ENCODE measurements around the gene ARMC12. TPM values are rescaled to one million over a fixed set of nuclear protein-coding genes. Genes with fewer than 3 reads are reported as not detected.

Gene ARMC12
- total and polyA plus RNA-seq, 2 of the 13 experiments (the other 11 are each of a cell fraction or from before 2014, with no cell fraction given): 1.3 TPM; not detected in 1

DNA sequence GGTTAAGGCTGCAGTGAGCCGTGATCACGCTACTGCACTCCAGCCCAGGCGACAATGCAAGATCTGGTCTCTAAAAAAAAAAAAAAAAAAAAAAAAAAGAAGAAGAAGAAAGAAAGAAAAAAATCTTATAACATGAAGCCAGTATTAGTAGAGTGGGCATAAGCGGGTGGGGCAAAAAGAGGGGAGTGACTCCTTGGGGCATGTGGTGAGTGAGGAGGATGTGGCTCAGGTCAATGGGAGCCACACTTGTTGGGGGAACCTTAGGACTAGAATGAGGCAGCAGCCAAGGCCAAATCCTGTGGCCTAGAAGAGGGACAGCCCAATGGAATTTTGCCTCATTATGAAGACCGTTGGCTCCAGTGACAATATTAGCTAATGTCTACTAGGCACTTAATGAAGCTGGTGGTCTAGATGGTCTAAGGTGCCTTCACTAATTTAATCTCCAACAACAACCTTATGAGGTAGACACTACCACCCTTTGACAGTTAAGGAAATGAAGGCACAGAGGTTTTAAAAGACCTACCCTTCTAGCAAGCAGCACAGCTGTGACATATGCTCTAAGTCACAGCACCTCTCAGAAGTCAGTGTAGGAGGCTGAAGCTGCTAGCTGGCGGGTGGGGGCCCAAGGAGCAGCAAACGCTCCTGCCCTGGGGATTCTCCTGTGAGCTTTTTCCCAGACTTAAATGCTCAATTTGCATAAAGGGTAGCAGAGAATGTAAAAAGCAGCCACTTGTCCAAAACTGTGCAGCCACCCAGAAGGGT is 23.6 kb upstream of the ARMC12 start:
- ChIA-PET POLR2A (interaction anchor here (0.7 kb wide), 1 partner anchor 14 kb away, joined by 5 read pairs; no protein-coding TSS in a partner anchor), CTCF (ENCODE audit: low intra/inter-chr PET ratio, low total read pairs) (no interaction called here)
- no peak overlapping the region for H3K4me2 ChIP-seq (ENCODE audit: low read depth, low read length)
- no peak for ATAC-seq
- H3K36me3 ChIP-seq (replicated peaks in 1 of 2; ENCODE audit: control insufficient read depth in 1 of 2, insufficient read depth in 2 of 2, low read length in 2 of 2): no peaks in the 10 kb centered on the region
- intact Hi-C loops (cut with micrococcal nuclease; ENCODE audit: unreplicated experiment) (no loop called here), in situ Hi-C loops (cut with HindIII; ENCODE audit: extremely low pct_ligation_motif_present, low pct_unique_long_range_greater_than_20kb) (no loop called here)
- H3K4me1 ChIP-seq (ENCODE audit: insufficient read depth, low read length): peaks cover 26% of the 10 kb centered on the region
- no peak overlapping the region for H3K9ac ChIP-seq (ENCODE audit: insufficient read depth, low read depth, low read length)
- no peak overlapping the region for H3K4me3 ChIP-seq (replicated peaks in 1 of 3; ENCODE audit: insufficient read depth in 1 of 3, low read depth in 2 of 3, low read length in 3 of 3)
- TF ChIP-seq, protein P1, sequence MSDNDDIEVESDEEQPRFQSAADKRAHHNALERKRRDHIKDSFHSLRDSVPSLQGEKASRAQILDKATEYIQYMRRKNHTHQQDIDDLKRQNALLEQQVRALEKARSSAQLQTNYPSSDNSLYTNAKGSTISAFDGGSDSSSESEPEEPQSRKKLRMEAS (IDR thresholded peaks at IDR 0.05): no peak
- TF ChIP-seq, protein P2, sequence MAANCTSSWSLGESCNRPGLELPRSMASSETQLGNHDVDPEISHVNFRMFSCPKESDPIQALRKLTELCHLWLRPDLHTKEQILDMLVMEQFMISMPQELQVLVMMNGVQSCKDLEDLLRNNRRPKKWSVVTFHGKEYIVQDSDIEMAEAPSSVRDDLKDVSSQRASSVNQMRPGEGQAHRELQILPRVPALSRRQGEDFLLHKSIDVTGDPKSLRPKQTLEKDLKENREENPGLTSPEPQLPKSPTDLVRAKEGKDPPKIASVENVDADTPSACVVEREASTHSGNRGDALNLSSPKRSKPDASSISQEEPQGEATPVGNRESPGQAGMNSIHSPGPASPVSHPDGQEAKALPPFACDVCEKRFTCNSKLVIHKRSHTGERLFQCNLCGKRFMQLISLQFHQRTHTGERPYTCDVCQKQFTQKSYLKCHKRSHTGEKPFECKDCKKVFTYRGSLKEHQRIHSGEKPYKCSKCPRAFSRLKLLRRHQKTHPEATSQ (CRISPR knock-in tag; IDR thresholded peaks at IDR 0.05; ENCODE audit: borderline replicate concordance): no peak
- TF ChIP-seq ZNF12 (CRISPR knock-in tag; IDR thresholded peaks at IDR 0.05) (no peak), FOSL2 (CRISPR knock-in tag; IDR thresholded peaks at IDR 0.05) (no peak), REPIN1 (CRISPR knock-in tag; IDR thresholded peaks at IDR 0.05; ENCODE audit: borderline replicate concordance, low read depth) (no peak)
- no peak overlapping the region for H3K27ac ChIP-seq (ENCODE audit: extremely low read length, insufficient read depth, low read length)
- H3K79me2 ChIP-seq (ENCODE audit: insufficient read depth, low read length): no peaks in the 10 kb centered on the region
- no peak for DNase-seq (ENCODE audit: low spot score)
- no peaks in the 10 kb centered on the region for H4K20me1 ChIP-seq (ENCODE audit: insufficient read depth, low read length)
- BruUV-seq (replicated peaks): no TSS peak
- 59% methylated on average over 7 of the region's 7 CpGs for WGBS (ENCODE audit: low lambda C conversion rate)
- no peak for FAIRE-seq
- no peaks in the 10 kb centered on the region for H3K9me3 ChIP-seq (ENCODE audit: low read length)
- no peaks in the 10 kb centered on the region for H3K27me3 ChIP-seq (ENCODE audit: control insufficient read depth in 1 of 2, insufficient read depth in 2 of 2, low read length in 2 of 2)
- no peak overlapping the region for H2AFZ ChIP-seq (ENCODE audit: low read length)

DNA sequence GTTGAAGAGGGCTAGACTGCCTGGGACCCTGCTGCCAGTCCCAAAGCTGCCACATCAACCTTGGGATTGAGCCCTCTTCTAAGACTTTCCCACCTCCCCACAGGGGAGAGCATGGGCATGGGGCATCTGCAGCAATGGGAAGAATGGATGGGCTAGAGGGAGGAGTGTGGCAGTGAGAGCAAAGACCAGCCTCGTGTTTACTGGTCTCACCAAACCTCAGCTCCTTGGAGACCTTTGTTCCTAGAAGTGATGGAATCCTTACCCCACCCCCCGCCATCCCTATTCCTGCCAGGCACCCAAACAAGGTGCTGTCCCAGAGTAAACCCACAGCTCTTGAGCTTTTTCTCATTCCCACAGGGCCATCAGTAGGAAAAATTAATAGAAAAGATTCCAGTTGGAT is 20.0 kb upstream of the ARMC12 start:
- no peaks in the 10 kb centered on the region for H3K79me2 ChIP-seq (ENCODE audit: insufficient read depth, low read length)
- in situ Hi-C loops (cut with HindIII; ENCODE audit: extremely low pct_ligation_motif_present, low pct_unique_long_range_greater_than_20kb) (no loop called here), intact Hi-C loops (cut with micrococcal nuclease; ENCODE audit: unreplicated experiment) (no loop called here)
- no peaks in the 10 kb centered on the region for H4K20me1 ChIP-seq (ENCODE audit: insufficient read depth, low read length)
- no peak overlapping the region for H3K4me3 ChIP-seq (replicated peaks in 1 of 3; ENCODE audit: insufficient read depth in 1 of 3, low read depth in 2 of 3, low read length in 3 of 3)
- WGBS (ENCODE audit: low lambda C conversion rate): 52% methylated on average over 2 of the region's 2 CpGs
- H3K27ac ChIP-seq (ENCODE audit: extremely low read length, insufficient read depth, low read length): no peak overlapping the region
- H3K4me1 ChIP-seq (ENCODE audit: insufficient read depth, low read length): peaks cover 33% of the 10 kb centered on the region
- H3K36me3 ChIP-seq (replicated peaks in 1 of 2; ENCODE audit: control insufficient read depth in 1 of 2, insufficient read depth in 2 of 2, low read length in 2 of 2): no peaks in the 10 kb centered on the region
- DNase-seq (ENCODE audit: low spot score): no peak
- FAIRE-seq: no peak
- H2AFZ ChIP-seq (ENCODE audit: low read length): no peak overlapping the region
- CTCF ChIA-PET (ENCODE audit: low intra/inter-chr PET ratio, low total read pairs): no interaction called here
- no peaks in the 10 kb centered on the region for H3K9me3 ChIP-seq (ENCODE audit: low read length)
- H3K4me2 ChIP-seq (ENCODE audit: low read depth, low read length): no peak overlapping the region
- POLR2A ChIA-PET: no interaction called here
- no peak for ATAC-seq
- no TSS peak for BruUV-seq (replicated peaks)
- H3K9ac ChIP-seq (ENCODE audit: insufficient read depth, low read depth, low read length): no peak overlapping the region
- H3K27me3 ChIP-seq (ENCODE audit: control insufficient read depth in 1 of 2, insufficient read depth in 2 of 2, low read length in 2 of 2): no peaks in the 10 kb centered on the region
- TF ChIP-seq ZNF572 (CRISPR knock-in tag; IDR thresholded peaks at IDR 0.05) (no peak), GABPB1 (CRISPR knock-in tag; IDR thresholded peaks at IDR 0.05) (no peak), KLF16 (CRISPR knock-in tag; IDR thresholded peaks at IDR 0.05) (no peak), CREB1 (IDR thresholded peaks at IDR 0.05) (no peak), CREB1 (CRISPR knock-in tag; IDR thresholded peaks at IDR 0.05) (no peak), ZNF101 (CRISPR knock-in tag; IDR thresholded peaks at IDR 0.05; ENCODE audit: borderline replicate concordance, low read depth) (no peak), ZBTB7A (CRISPR knock-in tag; IDR thresholded peaks at IDR 0.05) (no peak)
- TF ChIP-seq, protein P3, sequence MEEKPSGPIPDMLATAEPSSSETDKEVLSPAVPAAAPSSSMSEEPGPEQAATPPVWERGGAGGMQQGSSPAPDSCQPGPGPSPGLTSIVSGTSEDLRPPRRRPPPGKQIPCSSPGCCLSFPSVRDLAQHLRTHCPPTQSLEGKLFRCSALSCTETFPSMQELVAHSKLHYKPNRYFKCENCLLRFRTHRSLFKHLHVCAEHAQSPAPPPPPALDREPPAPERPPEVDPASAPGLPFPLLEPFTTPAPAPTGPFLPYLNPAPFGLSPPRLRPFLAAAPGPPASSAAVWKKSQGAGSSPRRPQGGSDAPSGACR (CRISPR knock-in tag; IDR thresholded peaks at IDR 0.05): no peak
- TF ChIP-seq, protein P4, sequence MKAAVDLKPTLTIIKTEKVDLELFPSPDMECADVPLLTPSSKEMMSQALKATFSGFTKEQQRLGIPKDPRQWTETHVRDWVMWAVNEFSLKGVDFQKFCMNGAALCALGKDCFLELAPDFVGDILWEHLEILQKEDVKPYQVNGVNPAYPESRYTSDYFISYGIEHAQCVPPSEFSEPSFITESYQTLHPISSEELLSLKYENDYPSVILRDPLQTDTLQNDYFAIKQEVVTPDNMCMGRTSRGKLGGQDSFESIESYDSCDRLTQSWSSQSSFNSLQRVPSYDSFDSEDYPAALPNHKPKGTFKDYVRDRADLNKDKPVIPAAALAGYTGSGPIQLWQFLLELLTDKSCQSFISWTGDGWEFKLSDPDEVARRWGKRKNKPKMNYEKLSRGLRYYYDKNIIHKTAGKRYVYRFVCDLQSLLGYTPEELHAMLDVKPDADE (CRISPR knock-in tag; IDR thresholded peaks at IDR 0.05): no peak

Data from HepG2 (cell line).